GM19328 (cell line): ENCODE data around the gene NR3C2.
A peak's percentile ranks its signal among the peaks of the same experiment; 100 is the strongest.

Experiments
- ATAC-seq: cut with Tn5 transposase; IDR thresholded peaks from one replicate; pipeline ENCODE4 v1.9.1; 2021; ENCODE audit warnings: mild to moderate bottlenecking, moderate library complexity; ENCODE audit not compliant: unreplicated experiment

The NR3C2 gene

DNA sequence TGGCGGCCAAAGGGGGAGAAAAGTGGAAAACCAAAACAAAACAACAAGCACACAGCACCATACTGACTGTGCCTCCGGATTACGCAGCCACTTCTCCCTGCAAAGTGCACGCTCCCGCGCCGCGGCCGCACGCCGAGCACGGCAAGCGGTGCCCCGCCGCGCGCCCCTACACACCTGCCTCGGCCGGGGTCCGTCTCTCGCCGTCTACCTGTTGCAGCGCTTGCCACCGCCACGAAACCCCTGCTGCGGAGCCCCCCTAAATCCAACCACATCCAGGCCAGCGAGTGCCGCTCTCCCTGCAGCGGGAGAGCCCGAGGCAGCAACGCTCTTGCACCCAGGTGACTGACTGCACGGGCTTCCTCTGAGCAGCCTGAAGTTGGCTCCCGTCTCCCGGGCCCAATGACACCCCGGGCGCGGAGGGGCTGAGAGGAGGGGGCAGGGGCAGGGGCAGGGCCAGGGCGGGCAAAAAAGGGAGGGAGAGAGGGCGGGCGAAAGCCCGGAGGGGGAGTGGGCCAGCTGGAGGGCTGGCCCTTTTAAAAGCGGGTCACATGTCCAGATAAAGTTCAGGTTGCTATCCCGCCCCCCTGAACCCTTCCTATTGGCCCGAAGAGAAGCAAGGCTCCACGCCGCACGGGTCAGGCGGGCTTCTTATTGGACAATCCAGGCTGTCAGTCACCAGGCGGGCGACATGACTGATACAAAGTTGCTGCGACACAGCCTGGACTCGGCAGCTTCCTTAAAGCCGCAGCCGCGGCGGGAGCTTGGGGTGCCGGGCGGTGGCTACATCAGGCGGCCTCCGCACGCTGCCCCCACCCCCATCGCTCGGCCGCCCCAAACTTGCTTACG lies at the start of gene NR3C2:
Gene NR3C2, minus strand, starts transcription at position 429 of the 846 bp plus-strand sequence.
- peak; percentile 98 for ATAC-seq

DNA sequence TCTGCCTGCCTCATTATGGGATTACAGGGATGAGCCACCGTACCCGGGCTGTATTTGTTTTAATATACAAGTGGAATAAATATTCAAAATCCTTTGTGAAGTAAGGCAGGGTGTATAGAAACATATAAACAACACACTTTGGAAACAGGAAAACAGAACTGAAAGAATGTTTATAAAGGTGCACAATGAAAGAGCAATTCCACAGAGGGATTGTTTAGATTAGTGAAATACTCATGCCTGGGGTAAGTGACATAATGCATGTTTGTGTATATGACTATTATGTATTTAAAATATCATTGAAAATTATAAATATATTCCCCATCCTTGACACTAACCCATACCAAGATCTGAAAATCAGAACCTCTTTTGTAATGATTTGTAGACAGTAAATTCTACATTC lies 45.0 kb upstream of the NR3C2 start:
- no peak for ATAC-seq

- no peak for ATAC-seq
Measured at GRCh38 chr4:148481636-148482035, 39.4 kb upstream of the NR3C2 start.

DNA sequence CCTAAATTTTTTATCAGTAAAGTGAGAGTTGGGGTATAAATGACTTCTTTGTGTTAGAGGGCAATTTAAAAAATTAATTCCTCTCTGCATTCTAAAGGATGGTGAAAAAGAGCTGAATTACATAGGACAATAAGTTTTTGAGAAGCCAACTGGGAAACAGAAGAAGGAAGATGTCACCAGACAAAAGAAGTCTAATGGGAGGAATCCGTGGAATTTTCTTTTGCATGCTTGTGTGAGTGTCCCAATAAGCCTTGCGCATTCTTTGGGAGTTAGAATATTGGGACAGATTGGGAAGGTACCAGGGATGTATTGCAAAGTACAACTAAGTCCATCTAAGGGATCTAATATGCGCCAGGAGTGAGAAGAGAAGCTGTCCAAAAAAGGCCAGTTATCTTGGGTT lies 35.1 kb upstream of the NR3C2 start:
- no peak for ATAC-seq

- ATAC-seq: no peak
Measured at GRCh38 chr4:148469938-148470337, 27.7 kb upstream of the NR3C2 start.

DNA sequence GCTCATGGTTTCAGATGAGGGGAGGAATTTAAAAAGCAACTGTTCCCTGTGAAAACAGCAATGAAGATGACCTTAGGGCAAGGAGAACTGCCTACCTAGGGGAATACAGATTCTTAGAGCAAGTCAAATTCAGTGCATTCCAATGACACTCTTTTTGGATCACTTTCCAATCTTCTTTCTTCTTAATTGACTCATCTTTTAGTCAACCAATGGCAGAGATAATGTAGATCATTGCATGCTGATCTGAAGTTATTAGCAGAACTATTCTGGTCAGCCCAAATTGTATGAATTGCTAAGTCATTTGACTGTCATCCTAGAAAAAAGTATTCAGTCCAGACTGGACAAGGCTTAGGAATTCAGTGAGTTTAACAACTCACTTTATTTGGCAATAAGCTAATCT lies 12.6 kb upstream of the NR3C2 start:
- ATAC-seq: no peak

DNA sequence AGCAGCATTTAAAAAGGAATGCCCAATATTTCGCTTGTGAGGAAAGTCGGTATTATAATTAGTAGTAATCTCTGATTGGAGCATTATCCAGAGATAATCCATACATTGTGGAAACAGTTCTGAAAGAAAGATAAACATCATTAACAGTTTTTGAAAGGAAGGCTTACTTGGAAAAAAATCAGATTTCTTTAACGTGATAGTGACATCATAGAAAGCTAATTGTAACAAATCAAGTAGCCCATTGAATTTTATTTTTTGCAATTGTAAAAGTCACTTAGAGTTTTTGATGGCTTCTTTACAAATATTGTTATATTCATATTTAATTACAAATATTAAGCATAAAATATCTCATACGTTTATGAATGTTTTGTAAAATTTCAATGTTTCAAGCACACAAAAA lies 11.6 kb upstream of the NR3C2 start:
- no peak for ATAC-seq

DNA sequence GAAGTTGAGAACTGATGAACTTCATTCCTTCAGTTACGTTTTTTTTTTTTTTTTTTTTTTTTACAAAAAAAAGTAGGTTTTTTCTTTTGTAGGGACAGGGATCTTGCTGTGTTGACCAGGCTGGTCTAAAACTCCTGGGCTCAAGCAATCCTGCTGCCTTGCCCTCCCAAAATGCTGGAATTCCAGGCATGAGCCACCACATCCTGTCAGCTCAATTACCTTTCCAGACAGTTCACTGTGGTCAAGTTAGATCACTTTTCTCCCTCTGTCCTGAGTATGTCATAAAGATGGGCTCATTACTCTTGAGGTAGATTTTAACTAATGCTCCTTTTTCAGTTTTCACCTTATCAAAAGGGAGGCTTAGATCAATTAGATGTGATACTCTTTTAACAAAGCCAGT lies 10.8 kb upstream of the NR3C2 start:
- no peak for ATAC-seq

- no peak for ATAC-seq
Measured at GRCh38 chr4:148449921-148450320, 7.7 kb upstream of the NR3C2 start.

DNA sequence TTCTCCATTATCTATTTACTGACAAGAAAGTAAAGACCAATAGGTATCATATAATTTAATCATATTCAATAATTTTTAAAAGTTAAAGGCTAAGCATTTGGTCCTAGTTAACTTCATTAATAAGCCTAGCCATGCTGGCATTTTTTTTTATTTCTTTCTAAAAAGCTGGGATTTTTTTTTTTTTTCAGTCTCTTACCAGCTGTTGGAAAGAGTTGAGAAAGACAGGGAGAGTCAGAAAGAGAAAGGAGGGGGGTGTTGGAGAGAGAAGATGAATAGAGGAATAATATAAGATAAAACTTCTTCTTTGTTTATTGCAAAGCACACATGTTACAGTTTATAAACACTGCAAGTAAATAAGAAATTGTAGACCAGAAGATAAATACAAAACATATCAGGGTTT lies 5.9 kb upstream of the NR3C2 start:
- no peak for ATAC-seq

GRCh38 chr4:148447681-148448080 lies 5.5 kb upstream of the NR3C2 start:
- no peak for ATAC-seq

- ATAC-seq: no peak
Measured at GRCh38 chr4:148445860-148446330, 3.7 kb upstream of the NR3C2 start.

DNA sequence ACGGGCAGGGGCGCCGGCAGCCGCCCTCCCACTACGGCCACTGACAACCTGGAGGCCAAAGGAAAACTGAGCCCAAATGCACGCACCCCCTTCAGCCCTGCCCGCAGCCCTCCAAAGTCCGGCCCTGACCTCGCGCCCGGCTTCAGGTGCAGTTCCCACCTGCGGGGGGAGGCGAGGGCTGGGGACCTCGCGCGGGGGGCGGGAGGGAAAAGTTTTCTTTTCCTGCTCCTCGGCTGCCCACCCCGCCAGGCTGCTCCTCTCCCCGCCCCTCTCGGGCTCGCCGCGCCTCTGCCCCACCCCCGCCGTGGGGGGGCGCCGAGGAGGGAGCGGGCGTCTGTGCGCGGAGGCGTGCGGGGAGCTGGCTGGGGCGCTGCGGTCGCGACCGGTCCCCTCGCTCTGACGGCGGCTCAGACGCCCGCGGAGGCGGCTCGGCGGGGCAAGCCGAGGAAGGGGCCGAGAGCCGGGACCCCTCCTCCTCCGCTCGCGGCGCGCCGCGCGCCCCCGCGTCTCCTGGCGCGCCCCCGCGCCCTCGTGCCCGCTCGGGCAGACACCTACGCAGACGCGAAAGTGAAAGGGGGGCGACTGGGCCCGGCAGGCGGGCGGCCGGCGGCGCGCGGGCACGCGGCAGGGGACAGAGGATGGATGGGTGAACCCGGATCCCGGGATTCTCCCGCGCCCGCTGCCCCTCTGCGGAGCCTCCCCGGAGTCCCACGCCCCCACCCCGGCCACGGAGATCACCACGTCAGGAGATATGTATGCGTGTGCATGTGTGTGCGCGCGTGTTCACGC lies 3.1 kb upstream of the NR3C2 start:
- no peak for ATAC-seq

- no peak for ATAC-seq
Measured at GRCh38 chr4:148444296-148445070, 2.3 kb upstream of the NR3C2 start.

- ATAC-seq: no peak
Measured at GRCh38 chr4:148443512-148444295, 1.5 kb upstream of the NR3C2 start.

GRCh38 chr4:148442832-148443511 lies 758 bp upstream of the NR3C2 start:
- peak; percentile 0 for ATAC-seq

- ATAC-seq: no peak
Measured at GRCh38 chr4:148441624-148441985, 609 bp downstream of the NR3C2 start.

GRCh38 chr4:148438047-148438446 lies 4.2 kb downstream of the NR3C2 start:
- no peak for ATAC-seq

DNA sequence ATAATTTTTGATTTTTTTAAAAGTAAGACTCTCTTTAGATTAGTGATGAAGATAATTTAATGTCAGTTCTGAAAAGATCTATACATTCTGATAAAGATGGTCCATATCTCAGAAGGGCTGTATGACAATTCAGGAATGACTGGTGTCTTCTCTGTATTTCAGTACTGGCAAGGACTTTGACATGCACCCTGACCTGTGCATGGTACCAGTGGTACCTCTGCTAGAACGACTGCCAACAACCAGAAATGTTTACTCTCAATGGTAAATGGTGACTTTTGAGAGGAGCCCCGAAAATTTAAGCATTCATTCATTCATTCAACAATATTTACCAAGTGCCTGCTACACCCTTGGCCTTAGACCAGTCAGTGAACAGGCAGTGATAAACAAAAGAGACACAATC lies 4.8 kb downstream of the NR3C2 start:
- no peak for ATAC-seq

GRCh38 chr4:148436512-148436911 lies 5.7 kb downstream of the NR3C2 start:
- ATAC-seq: no peak
